Thoracic aorta (tissue), 2 donors: ENCODE data around the gene LRRC4. TPM values are rescaled to one million over a fixed set of nuclear protein-coding genes. Genes with fewer than 3 reads are reported as not detected.

ENCODE experiments used
- ATAC-seq: fragments of 150-250 bp; one replicate; pipeline ENCODE4 v1.8.0; 2017; ENCODE audit warnings: low read depth; ENCODE audit not compliant: insufficient number of reproducible peaks, low FRiP score
- DNase-seq: peaks from one replicate; pipeline ENCODE4 v3.0.0-alpha.2; 2020; ENCODE audit warnings: low spot score
- H3K27ac ChIP-seq, 2 donors: fragments of 200-600 bp; sonication (generic); 1 replicate in 1 of 2; 2 replicates in 1 of 2; pipeline ENCODE4 v1.5.1; 2016; ENCODE audit warnings: mild to moderate bottlenecking in 2 of 2, moderate library complexity in 2 of 2
- H3K27me3 ChIP-seq: fragments of 200-600 bp; sonication (generic); replicated peaks from 2 replicates; pipeline ENCODE4 v1.6.0; 2016; ENCODE audit warnings: mild to moderate bottlenecking; ENCODE audit not compliant: insufficient read depth
- H3K36me3 ChIP-seq: fragments of 200-600 bp; sonication (generic); one replicate; pipeline ENCODE4 v1.5.1; 2016
- H3K4me1 ChIP-seq, 2 donors: fragments of 200-600 bp; sonication (generic); 1 replicate in 1 of 2; 2 replicates in 1 of 2; pipeline versions ENCODE4 v1.5.1 to v1.6.0; 2016; ENCODE audit warnings: low read depth in 2 of 2, mild to moderate bottlenecking in 1 of 2; ENCODE audit not compliant: control insufficient read depth in 1 of 2
- H3K4me3 ChIP-seq: fragments of 200-600 bp; sonication (generic); 2 replicates; pipeline ENCODE4 v1.5.1; 2016; ENCODE audit warnings: mild to moderate bottlenecking
- H3K9me3 ChIP-seq: fragments of 200-600 bp; sonication (generic); 2 replicates; pipeline ENCODE4 v1.5.1; 2016
- total RNA-seq, 2 donors: library from RNA; depleted of rRNA; stranded (reverse); fragments of >200 nt; gene quantifications; one replicate each; pipeline versions ENCODE4 v1.1.0 to v1.2.3, GENCODE V29; 2016
- TF ChIP-seq, protein P1 (sequence below): fragments of 200-600 bp; sonication (generic); IDR thresholded peaks from one replicate; pipeline ENCODE4 v1.5.1; 2019; ENCODE audit warnings: antibody characterized with exemption

LRRC4 gene
- total RNA-seq, 2 donors from 2014 or later = 0.85 to 2.2 TPM

DNA sequence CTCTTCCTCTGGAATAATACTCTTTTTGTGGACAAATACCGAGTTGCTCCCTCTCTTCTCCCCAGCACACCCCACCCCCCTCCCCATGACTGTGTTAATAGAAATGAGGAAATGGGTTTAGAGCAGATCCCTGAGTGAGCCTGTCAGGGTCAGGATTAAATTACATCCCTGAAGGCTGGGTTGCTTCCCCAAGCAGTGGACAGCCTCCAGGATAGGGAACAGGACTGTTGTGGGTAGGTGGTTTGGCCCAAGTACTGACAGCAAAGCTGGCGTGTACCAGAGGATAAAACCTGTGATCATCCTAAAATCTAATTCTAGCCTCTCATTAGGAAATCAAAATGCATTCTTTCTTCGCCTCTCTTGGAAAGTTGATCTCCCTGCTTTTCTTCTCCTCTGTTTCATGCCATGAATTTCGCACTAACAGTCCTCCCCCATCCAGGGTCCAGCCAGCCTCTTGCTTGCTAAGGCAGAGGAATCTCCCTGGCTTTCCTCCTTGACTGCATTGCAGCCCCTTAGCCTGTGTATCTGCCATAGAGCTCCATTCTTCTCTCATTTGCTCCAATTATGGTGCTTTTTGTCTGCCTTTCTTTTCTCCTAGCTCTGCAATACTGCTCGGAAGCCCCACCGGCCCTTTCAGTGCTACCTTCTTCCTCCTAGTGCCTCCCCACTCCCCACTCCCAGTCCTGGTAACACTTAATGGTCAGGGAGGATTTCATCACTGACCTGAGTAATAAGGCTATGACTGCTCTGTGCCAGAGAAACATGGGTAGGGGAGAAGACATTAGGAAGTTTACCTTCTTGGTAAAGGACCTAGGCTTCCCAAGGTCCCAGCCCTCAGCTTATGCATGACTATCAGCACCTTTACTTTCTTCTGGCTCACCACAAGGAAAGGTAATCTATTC, 8.4 kb downstream of the LRRC4 start:
- H3K9me3 ChIP-seq = no peaks in the 10 kb centered on the region
- H3K4me1 ChIP-seq = no peaks in the 10 kb centered on the region
- H3K4me3 ChIP-seq = no peak overlapping the region
- H3K36me3 ChIP-seq = peaks cover 11% of the 10 kb centered on the region
- H3K27ac ChIP-seq = no peak overlapping the region
- ATAC-seq = no peak
- TF ChIP-seq, protein P1, sequence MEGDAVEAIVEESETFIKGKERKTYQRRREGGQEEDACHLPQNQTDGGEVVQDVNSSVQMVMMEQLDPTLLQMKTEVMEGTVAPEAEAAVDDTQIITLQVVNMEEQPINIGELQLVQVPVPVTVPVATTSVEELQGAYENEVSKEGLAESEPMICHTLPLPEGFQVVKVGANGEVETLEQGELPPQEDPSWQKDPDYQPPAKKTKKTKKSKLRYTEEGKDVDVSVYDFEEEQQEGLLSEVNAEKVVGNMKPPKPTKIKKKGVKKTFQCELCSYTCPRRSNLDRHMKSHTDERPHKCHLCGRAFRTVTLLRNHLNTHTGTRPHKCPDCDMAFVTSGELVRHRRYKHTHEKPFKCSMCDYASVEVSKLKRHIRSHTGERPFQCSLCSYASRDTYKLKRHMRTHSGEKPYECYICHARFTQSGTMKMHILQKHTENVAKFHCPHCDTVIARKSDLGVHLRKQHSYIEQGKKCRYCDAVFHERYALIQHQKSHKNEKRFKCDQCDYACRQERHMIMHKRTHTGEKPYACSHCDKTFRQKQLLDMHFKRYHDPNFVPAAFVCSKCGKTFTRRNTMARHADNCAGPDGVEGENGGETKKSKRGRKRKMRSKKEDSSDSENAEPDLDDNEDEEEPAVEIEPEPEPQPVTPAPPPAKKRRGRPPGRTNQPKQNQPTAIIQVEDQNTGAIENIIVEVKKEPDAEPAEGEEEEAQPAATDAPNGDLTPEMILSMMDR = no peak
- no peak for DNase-seq
- no peaks in the 10 kb centered on the region for H3K27me3 ChIP-seq

DNA sequence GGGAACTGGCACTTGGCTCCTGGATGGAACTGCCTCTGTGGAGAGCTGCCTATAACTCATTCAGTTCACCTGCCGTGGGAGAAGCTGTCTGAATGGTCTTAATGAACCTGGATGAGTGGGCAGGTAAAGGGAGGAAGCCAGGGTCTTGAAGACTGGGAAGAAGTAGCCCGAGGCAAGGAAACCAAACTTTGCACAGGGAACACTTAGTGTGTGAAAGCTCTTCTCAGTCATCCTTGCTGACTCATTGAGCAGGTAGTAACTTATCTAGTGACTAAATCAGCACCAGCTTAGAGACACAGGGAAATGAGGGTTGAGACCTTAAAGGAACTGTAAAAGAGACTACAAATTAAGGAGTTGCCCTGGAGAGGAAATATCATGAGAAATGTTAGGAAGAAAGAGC, 9.9 kb downstream of the LRRC4 start:
- TF ChIP-seq, protein P1 = no peak
- no peak overlapping the region for H3K4me3 ChIP-seq
- no peaks in the 10 kb centered on the region for H3K4me1 ChIP-seq
- H3K27ac ChIP-seq = no peak overlapping the region
- no peak for ATAC-seq
- no peak for DNase-seq
- H3K27me3 ChIP-seq = no peaks in the 10 kb centered on the region
- peaks cover 11% of the 10 kb centered on the region for H3K36me3 ChIP-seq
- no peaks in the 10 kb centered on the region for H3K9me3 ChIP-seq

DNA sequence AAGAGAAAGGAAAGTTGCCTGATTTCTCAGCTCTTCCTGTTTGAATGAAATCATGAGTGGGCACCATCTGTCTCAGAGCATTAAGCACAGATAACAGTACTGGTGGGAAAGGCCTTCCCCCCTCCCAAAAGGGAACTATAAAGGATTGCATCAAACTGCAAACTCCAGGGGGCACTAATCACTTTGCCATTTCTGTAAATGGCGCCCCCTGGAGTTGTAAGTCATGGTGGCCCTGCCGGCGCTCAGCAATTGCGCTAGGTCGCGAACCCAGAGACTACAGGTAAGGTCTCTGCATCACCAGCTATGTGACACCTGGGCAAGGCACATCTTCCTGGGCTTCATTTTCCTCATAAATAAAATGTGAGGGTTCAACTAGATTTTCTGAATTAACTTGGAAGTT, 11.1 kb downstream of the LRRC4 start:
- no peaks in the 10 kb centered on the region for H3K9me3 ChIP-seq
- TF ChIP-seq, protein P1 = no peak
- H3K4me3 ChIP-seq = no peak overlapping the region
- H3K27ac ChIP-seq = no peak overlapping the region
- no peaks in the 10 kb centered on the region for H3K27me3 ChIP-seq
- H3K36me3 ChIP-seq = peaks cover 11% of the 10 kb centered on the region
- no peak for ATAC-seq
- no peak for DNase-seq
- no peaks in the 10 kb centered on the region for H3K4me1 ChIP-seq

DNA sequence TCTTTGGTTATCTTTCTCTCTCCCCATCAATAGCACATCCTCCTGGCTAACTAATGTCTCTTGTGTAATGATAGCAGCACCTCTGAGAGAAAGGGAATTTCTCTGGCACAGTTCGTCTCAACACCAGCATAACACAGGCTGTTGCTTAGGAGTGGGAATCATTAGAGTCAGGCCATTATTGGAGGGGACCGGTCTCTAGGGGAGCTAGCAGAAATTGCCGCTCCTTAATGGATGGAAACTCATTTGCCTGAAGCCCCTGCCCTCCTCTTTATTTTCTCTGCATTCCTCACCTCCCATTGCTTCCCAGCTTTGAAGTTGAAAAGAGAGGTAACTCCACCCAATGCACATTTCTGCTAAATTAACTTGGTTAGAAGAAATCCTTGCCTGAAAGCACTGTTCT, 11.9 kb downstream of the LRRC4 start:
- TF ChIP-seq, protein P1 = no peak
- ATAC-seq (no peak), DNase-seq (no peak)
- Histone ChIP-seq H3K36me3 (peaks cover 11% of the 10 kb centered on the region), H3K4me1 (no peaks in the 10 kb centered on the region), H3K9me3 (no peaks in the 10 kb centered on the region), H3K27me3 (no peaks in the 10 kb centered on the region), H3K27ac (no peak overlapping the region), H3K4me3 (no peak overlapping the region)

DNA sequence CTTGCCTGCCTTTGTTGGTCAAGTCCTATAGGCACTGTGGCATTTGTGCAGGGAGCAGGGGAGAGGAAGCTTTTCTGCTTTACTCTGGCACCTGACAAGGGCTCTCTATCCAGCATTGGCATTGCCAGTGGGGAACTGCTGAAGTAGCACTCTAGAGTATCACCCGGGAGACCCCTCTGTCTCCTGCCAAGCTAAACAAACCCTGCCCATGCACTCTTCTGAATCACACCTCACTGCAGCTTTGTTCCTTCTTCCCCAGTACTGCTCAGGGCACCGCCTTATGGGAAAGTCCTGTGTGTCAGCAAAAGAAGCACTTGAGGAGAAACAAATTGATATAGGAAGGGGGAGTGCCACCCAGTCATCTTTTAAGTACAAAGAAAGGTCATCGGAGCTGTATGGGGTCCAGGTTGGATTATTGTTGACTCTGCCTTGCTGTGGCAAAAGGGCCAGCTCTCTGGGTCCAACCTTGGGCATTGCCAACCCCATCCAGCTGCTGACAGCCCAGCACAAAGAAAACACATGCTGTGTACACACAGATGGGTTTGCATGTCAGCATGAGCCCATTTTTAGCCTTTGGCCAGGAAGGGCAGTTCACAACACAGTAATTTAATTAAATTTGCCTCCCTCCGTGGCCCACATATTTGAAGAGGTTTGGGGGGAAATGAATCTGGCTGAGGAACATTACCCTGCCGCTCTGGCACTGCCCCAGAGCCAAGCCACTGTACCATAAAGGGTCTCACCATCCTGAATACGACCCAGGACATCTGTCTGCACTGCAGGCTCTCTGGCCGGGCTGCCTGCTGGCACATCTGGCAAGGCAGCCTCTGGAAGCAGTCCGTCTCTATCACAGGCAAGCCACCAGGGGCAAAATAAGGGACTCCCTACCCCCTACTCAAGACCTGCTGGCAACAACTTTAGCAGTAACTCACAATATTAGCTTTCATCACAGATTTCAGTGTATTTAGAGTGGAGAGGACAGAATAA, 13.1 kb downstream of the LRRC4 start:
- no peak overlapping the region for H3K27ac ChIP-seq
- ATAC-seq = no peak

More for the DNA sequence above, 13.1 kb downstream of the LRRC4 start:
- no peaks in the 10 kb centered on the region for H3K4me1 ChIP-seq
- TF ChIP-seq, protein P1 = no peak
- peaks cover 11% of the 10 kb centered on the region for H3K36me3 ChIP-seq
- H3K27me3 ChIP-seq = no peaks in the 10 kb centered on the region
- DNase-seq = no peak
- H3K4me3 ChIP-seq = no peak overlapping the region
- no peaks in the 10 kb centered on the region for H3K9me3 ChIP-seq
